ENCODE results near the gene STIM2. TPM values are rescaled to one million over a fixed set of nuclear protein-coding genes. Genes with fewer than 3 reads are reported as not detected.

STIM2 gene
- total and polyA plus RNA-seq, 3 experiments from 2014 or later: 41.4 to 51.0 (median 47.8) TPM

- Histone ChIP-seq H3K27me3 (ENCODE audit: insufficient read depth, low read length, poor library complexity, severe bottlenecking) (no peaks in the 10 kb centered on the region), H3K27ac (ENCODE audit: low read depth, low read length) (no peak overlapping the region), H3K4me3 (ENCODE audit: low read length) (no peak overlapping the region), H3K9me3 (ENCODE audit: low read length) (no peaks in the 10 kb centered on the region), H3K36me3 (ENCODE audit: insufficient read depth, low read length) (no peaks in the 10 kb centered on the region), H3K4me1 (ENCODE audit: insufficient read depth, low read length) (peaks cover 76% of the 10 kb centered on the region)
- CTCF ChIA-PET: no interaction called here
- Mint-ChIP-seq H3K9me3 (no peaks in the 10 kb centered on the region), H3K4me3 (peak overlapping the region in 3 of 7 donors; percentile 5 to 47 (median 26)), H3K27ac (peak overlapping the region; percentile 49 to 88 (median 78)), H3K27me3 (no peaks in the 10 kb centered on the region), H3K36me3 (peaks cover 4 to 8% (median 4%) of the 10 kb centered on the region in 3 donors), H3K4me1 (peaks cover 79 to 92% (median 91%) of the 10 kb centered on the region in 3 donors)
- no peak for DNase-seq
- POLR2A ChIA-PET: no interaction called here
Observed at GRCh38 chr4:26871611-26872010, 11.0 kb downstream of the STIM2 start.

- Histone ChIP-seq H3K4me3 (ENCODE audit: low read length) (no peak overlapping the region), H3K4me1 (ENCODE audit: insufficient read depth, low read length) (peaks cover 70% of the 10 kb centered on the region), H3K27ac (ENCODE audit: low read depth, low read length) (peak overlapping the region; percentile 65), H3K9me3 (ENCODE audit: low read length) (no peaks in the 10 kb centered on the region), H3K27me3 (ENCODE audit: insufficient read depth, low read length, poor library complexity, severe bottlenecking) (no peaks in the 10 kb centered on the region), H3K36me3 (ENCODE audit: insufficient read depth, low read length) (no peaks in the 10 kb centered on the region)
- peak; percentile 61 to 90 (median 69) for DNase-seq
- Mint-ChIP-seq H3K36me3 (peaks cover 4 to 10% (median 4%) of the 10 kb centered on the region in 3 donors), H3K9me3 (peaks cover 0 to 8% (median 0%) of the 10 kb centered on the region in 5 donors), H3K4me1 (peaks cover 83 to 94% (median 93%) of the 10 kb centered on the region in 3 donors), H3K27me3 (no peaks in the 10 kb centered on the region), H3K27ac (peak overlapping the region; percentile 88 to 99 (median 96)), H3K4me3 (peak overlapping the region; percentile 53 to 86 (median 72))
- CTCF ChIA-PET: interaction anchor here (0.9 to 3.7 kb wide), 7 partner anchors 9 to 134 kb away, joined by 3 to 20 read pairs (median 3); no protein-coding TSS in a partner anchor
- POLR2A ChIA-PET: interaction anchor here (0.8 to 2.4 kb wide), 6 partner anchors 8 to 16 kb away, joined by 3 to 21 read pairs (median 6); partner anchors contain the start of gene STIM2
Observed at GRCh38 chr4:26873391-26874026, 12.9 kb downstream of the STIM2 start.

- H3K9me3 ChIP-seq (ENCODE audit: low read length): no peaks in the 10 kb centered on the region
- Mint-ChIP-seq H3K36me3 (peaks cover 4 to 11% (median 4%) of the 10 kb centered on the region in 3 donors), H3K27ac (peak overlapping the region; percentile 88 to 99 (median 96)), H3K27me3 (no peaks in the 10 kb centered on the region), H3K4me1 (peaks cover 83 to 94% (median 93%) of the 10 kb centered on the region in 3 donors), H3K9me3 (peaks cover 0 to 8% (median 0%) of the 10 kb centered on the region in 5 donors), H3K4me3 (peak overlapping the region in 2 of 7 donors; percentile 84 to 86)
- H3K4me3 ChIP-seq (ENCODE audit: low read length): no peak overlapping the region
- H3K4me1 ChIP-seq (ENCODE audit: insufficient read depth, low read length): peaks cover 70% of the 10 kb centered on the region
- H3K27ac ChIP-seq (ENCODE audit: low read depth, low read length): peak overlapping the region; percentile 65
- H3K27me3 ChIP-seq (ENCODE audit: insufficient read depth, low read length, poor library complexity, severe bottlenecking): no peaks in the 10 kb centered on the region
- DNase-seq: no peak
- ChIA-PET POLR2A (interaction anchor here (1.2 to 2.4 kb wide), 4 partner anchors 10 to 17 kb away, joined by 3 to 21 read pairs (median 9); partner anchors contain the start of gene STIM2), CTCF (interaction anchor here (1.3 to 3.7 kb wide), 3 partner anchors 12 to 61 kb away, joined by 3 to 20 read pairs (median 3); no protein-coding TSS in a partner anchor)
- no peaks in the 10 kb centered on the region for H3K36me3 ChIP-seq (ENCODE audit: insufficient read depth, low read length)
Observed at GRCh38 chr4:26874110-26874509, 13.5 kb downstream of the STIM2 start.

GRCh38 chr4:26877406-26877805, 16.8 kb downstream of the STIM2 start:
- H3K27me3 ChIP-seq (ENCODE audit: insufficient read depth, low read length, poor library complexity, severe bottlenecking): no peaks in the 10 kb centered on the region
- Mint-ChIP-seq H3K27me3 (no peaks in the 10 kb centered on the region), H3K27ac (peak overlapping the region; percentile 92 to 100 (median 96)), H3K36me3 (peaks cover 0 to 6% (median 0%) of the 10 kb centered on the region in 3 donors), H3K4me3 (peak overlapping the region; percentile 5 to 71 (median 54)), H3K4me1 (peaks cover 79 to 96% (median 95%) of the 10 kb centered on the region in 3 donors), H3K9me3 (peaks cover 0 to 8% (median 0%) of the 10 kb centered on the region in 5 donors)
- ChIA-PET POLR2A (interaction anchor here (0.5 kb wide), 1 partner anchor 17 kb away, joined by 3 read pairs; the partner anchor contains the start of gene STIM2), CTCF (no interaction called here)
- DNase-seq: peak in 1 of 5 donors; percentile 42
- peaks cover 68% of the 10 kb centered on the region for H3K4me1 ChIP-seq (ENCODE audit: insufficient read depth, low read length)
- H3K4me3 ChIP-seq (ENCODE audit: low read length): no peak overlapping the region
- no peaks in the 10 kb centered on the region for H3K36me3 ChIP-seq (ENCODE audit: insufficient read depth, low read length)
- peak overlapping the region; percentile 32 for H3K27ac ChIP-seq (ENCODE audit: low read depth, low read length)
- no peaks in the 10 kb centered on the region for H3K9me3 ChIP-seq (ENCODE audit: low read length)

GRCh38 chr4:26877961-26878360, 17.3 kb downstream of the STIM2 start:
- Histone ChIP-seq H3K9me3 (ENCODE audit: low read length) (no peaks in the 10 kb centered on the region), H3K4me3 (ENCODE audit: low read length) (peak overlapping the region; percentile 11), H3K27me3 (ENCODE audit: insufficient read depth, low read length, poor library complexity, severe bottlenecking) (no peaks in the 10 kb centered on the region), H3K4me1 (ENCODE audit: insufficient read depth, low read length) (peaks cover 65% of the 10 kb centered on the region), H3K36me3 (ENCODE audit: insufficient read depth, low read length) (no peaks in the 10 kb centered on the region), H3K27ac (ENCODE audit: low read depth, low read length) (peak overlapping the region; percentile 32)
- Mint-ChIP-seq H3K4me3 (peak overlapping the region in 6 of 7 donors; percentile 49 to 71 (median 56)), H3K27me3 (no peaks in the 10 kb centered on the region), H3K4me1 (peaks cover 75 to 95% (median 94%) of the 10 kb centered on the region in 3 donors), H3K9me3 (peaks cover 0 to 8% (median 0%) of the 10 kb centered on the region in 5 donors), H3K36me3 (peaks cover 0 to 6% (median 0%) of the 10 kb centered on the region in 3 donors), H3K27ac (peak overlapping the region; percentile 92 to 100 (median 96))
- peak in 1 of 5 donors; percentile 23 for DNase-seq
- POLR2A ChIA-PET: interaction anchor here (0.5 kb wide), 1 partner anchor 17 kb away, joined by 3 read pairs; the partner anchor contains the start of gene STIM2
- CTCF ChIA-PET: no interaction called here

GRCh38 chr4:26878794-26879391, 18.3 kb downstream of the STIM2 start:
- peaks cover 64% of the 10 kb centered on the region for H3K4me1 ChIP-seq (ENCODE audit: insufficient read depth, low read length)
- peak overlapping the region; percentile 32 for H3K27ac ChIP-seq (ENCODE audit: low read depth, low read length)

GRCh38 chr4:26879805-26880204, 19.2 kb downstream of the STIM2 start:
- H3K27me3 Mint-ChIP-seq: no peaks in the 10 kb centered on the region
- ChIA-PET POLR2A (interaction anchor here (1.0 kb wide), 1 partner anchor 8 kb away, joined by 3 read pairs; no protein-coding TSS in a partner anchor), CTCF (interaction anchor here (2.7 kb wide), 1 partner anchor 19 kb away, joined by 9 read pairs; the partner anchor contains the start of gene STIM2)
- Histone ChIP-seq H3K27me3 (ENCODE audit: insufficient read depth, low read length, poor library complexity, severe bottlenecking) (no peaks in the 10 kb centered on the region), H3K27ac (ENCODE audit: low read depth, low read length) (no peak overlapping the region), H3K4me1 (ENCODE audit: insufficient read depth, low read length) (peaks cover 64% of the 10 kb centered on the region), H3K4me3 (ENCODE audit: low read length) (no peak overlapping the region), H3K9me3 (ENCODE audit: low read length) (no peaks in the 10 kb centered on the region), H3K36me3 (ENCODE audit: insufficient read depth, low read length) (no peaks in the 10 kb centered on the region)
- H3K9me3 Mint-ChIP-seq: peaks cover 0 to 8% (median 0%) of the 10 kb centered on the region in 5 donors
- H3K4me3 Mint-ChIP-seq: peak overlapping the region; percentile 13 to 71 (median 52)
- peak in 1 of 5 donors; percentile 26 for DNase-seq
- peaks cover 0 to 5% (median 0%) of the 10 kb centered on the region in 3 donors for H3K36me3 Mint-ChIP-seq
- peak overlapping the region; percentile 92 to 100 (median 96) for H3K27ac Mint-ChIP-seq
- peaks cover 76 to 95% (median 94%) of the 10 kb centered on the region in 3 donors for H3K4me1 Mint-ChIP-seq

More at GRCh38 chr4:26878794-26879391, 18.3 kb downstream of the STIM2 start:
- H3K4me1 Mint-ChIP-seq: peaks cover 74 to 95% (median 94%) of the 10 kb centered on the region in 3 donors
- H3K9me3 Mint-ChIP-seq: peaks cover 0 to 8% (median 0%) of the 10 kb centered on the region in 5 donors
- H3K4me3 ChIP-seq (ENCODE audit: low read length): no peak overlapping the region
- H3K36me3 Mint-ChIP-seq: peaks cover 0 to 5% (median 0%) of the 10 kb centered on the region in 3 donors
- peak in 1 of 5 donors; percentile 56 for DNase-seq
- H3K36me3 ChIP-seq (ENCODE audit: insufficient read depth, low read length): no peaks in the 10 kb centered on the region
- H3K27me3 ChIP-seq (ENCODE audit: insufficient read depth, low read length, poor library complexity, severe bottlenecking): no peaks in the 10 kb centered on the region
- H3K27ac Mint-ChIP-seq: peak overlapping the region; percentile 92 to 100 (median 96)
- ChIA-PET CTCF (interaction anchor here (2.7 kb wide), 1 partner anchor 18 kb away, joined by 9 read pairs; the partner anchor contains the start of gene STIM2), POLR2A (interaction anchor here (1.0 kb wide), 1 partner anchor 9 kb away, joined by 3 read pairs; no protein-coding TSS in a partner anchor)
- no peaks in the 10 kb centered on the region for H3K27me3 Mint-ChIP-seq
- peak overlapping the region; percentile 13 to 76 (median 58) for H3K4me3 Mint-ChIP-seq
- H3K9me3 ChIP-seq (ENCODE audit: low read length): no peaks in the 10 kb centered on the region

Measured in CD8-positive, alpha-beta memory T cell (primary cell).